MCF 10A (cell line): Measurements from ENCODE around the gene MBL2. TPM values are rescaled to one million over a fixed set of nuclear protein-coding genes. Genes with fewer than 3 reads are reported as not detected.

Experiments
- BruUV-seq: library from RNA; stranded (reverse); fragments of 400-500 nt; replicated peaks from 2 replicates; lab custom pipeline; 2021; lab: Mats Ljungman, UMichigan
- CTCF ChIA-PET: fragments of 300-600 bp; sonication (Branson Sonifier 250); formaldehyde crosslinking; extraction: SDS; loops from one replicate; lab custom pipeline; 2021; ENCODE audit warnings: antibody characterized with exemption, inconsistent platforms; lab: Yijun Ruan, JAX
- POLR2A ChIA-PET: fragments of 300-600, 350-650 bp; sonication (Branson Sonifier 250); formaldehyde crosslinking; extraction: SDS; loops from one replicate; lab custom pipeline; 2020; ENCODE audit warnings: antibody characterized with exemption, inconsistent platforms; lab: Yijun Ruan, JAX
- DNase-seq: peaks from one replicate; pipeline ENCODE4 v3.0.0-alpha.2; 2018; ENCODE audit not compliant: unreplicated experiment
- H3K27ac Mint-ChIP-seq: one replicate; pipeline ENCODE4 v1.8.0; 2022; ENCODE audit warnings: mild to moderate bottlenecking, low read depth, mixed read lengths; ENCODE audit not compliant: unreplicated experiment
- H3K27me3 Mint-ChIP-seq: one replicate; pipeline ENCODE4 v1.8.0; 2022; ENCODE audit warnings: mixed read lengths; ENCODE audit not compliant: insufficient read depth, unreplicated experiment
- H3K36me3 Mint-ChIP-seq: one replicate; pipeline ENCODE4 v1.8.0; 2022; ENCODE audit warnings: mild to moderate bottlenecking, moderate library complexity, mixed read lengths; ENCODE audit not compliant: insufficient read depth, unreplicated experiment
- H3K4me1 Mint-ChIP-seq: one replicate; pipeline ENCODE4 v1.8.0; 2022; ENCODE audit warnings: mixed read lengths; ENCODE audit not compliant: insufficient read depth, unreplicated experiment
- H3K4me3 Mint-ChIP-seq: one replicate; pipeline ENCODE4 v1.8.0; 2022; ENCODE audit warnings: mild to moderate bottlenecking, moderate library complexity, mixed read lengths; ENCODE audit not compliant: unreplicated experiment
- H3K9me3 Mint-ChIP-seq: one replicate; pipeline ENCODE4 v1.8.0; 2022; ENCODE audit warnings: mixed read lengths; ENCODE audit not compliant: unreplicated experiment
- intact Hi-C: fragments of 100-400 bp; cut with micrococcal nuclease; formaldehyde crosslinking; loops from 2 replicates; pipeline ENCODE4 v1.14.1; 2022
- total RNA-seq: library from RNA; stranded (reverse); gene quantifications from 2 replicates; pipeline ENCODE4 v1.2.3, GENCODE V29; 2022
- TF ChIP-seq, protein P1 (sequence below): fragments of 200-600 bp; IDR thresholded peaks from one replicate; pipeline ENCODE4 v1.8.0; 2022; ENCODE audit warnings: antibody characterized with exemption, mild to moderate bottlenecking; ENCODE audit not compliant: unreplicated experiment

MBL2 gene
- total RNA-seq, 1 experiment from 2014 or later: not detected

GRCh38 chr10:52769966-52770365 is 2.6 kb downstream of the MBL2 start:
- TF ChIP-seq, protein P1, sequence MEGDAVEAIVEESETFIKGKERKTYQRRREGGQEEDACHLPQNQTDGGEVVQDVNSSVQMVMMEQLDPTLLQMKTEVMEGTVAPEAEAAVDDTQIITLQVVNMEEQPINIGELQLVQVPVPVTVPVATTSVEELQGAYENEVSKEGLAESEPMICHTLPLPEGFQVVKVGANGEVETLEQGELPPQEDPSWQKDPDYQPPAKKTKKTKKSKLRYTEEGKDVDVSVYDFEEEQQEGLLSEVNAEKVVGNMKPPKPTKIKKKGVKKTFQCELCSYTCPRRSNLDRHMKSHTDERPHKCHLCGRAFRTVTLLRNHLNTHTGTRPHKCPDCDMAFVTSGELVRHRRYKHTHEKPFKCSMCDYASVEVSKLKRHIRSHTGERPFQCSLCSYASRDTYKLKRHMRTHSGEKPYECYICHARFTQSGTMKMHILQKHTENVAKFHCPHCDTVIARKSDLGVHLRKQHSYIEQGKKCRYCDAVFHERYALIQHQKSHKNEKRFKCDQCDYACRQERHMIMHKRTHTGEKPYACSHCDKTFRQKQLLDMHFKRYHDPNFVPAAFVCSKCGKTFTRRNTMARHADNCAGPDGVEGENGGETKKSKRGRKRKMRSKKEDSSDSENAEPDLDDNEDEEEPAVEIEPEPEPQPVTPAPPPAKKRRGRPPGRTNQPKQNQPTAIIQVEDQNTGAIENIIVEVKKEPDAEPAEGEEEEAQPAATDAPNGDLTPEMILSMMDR: no peak
- CTCF ChIA-PET: interaction anchor here (0.6 to 14.6 kb wide), 6 partner anchors 8 to 1957 kb away, joined by 3 to 459 read pairs (median 8); no protein-coding TSS in a partner anchor

DNA sequence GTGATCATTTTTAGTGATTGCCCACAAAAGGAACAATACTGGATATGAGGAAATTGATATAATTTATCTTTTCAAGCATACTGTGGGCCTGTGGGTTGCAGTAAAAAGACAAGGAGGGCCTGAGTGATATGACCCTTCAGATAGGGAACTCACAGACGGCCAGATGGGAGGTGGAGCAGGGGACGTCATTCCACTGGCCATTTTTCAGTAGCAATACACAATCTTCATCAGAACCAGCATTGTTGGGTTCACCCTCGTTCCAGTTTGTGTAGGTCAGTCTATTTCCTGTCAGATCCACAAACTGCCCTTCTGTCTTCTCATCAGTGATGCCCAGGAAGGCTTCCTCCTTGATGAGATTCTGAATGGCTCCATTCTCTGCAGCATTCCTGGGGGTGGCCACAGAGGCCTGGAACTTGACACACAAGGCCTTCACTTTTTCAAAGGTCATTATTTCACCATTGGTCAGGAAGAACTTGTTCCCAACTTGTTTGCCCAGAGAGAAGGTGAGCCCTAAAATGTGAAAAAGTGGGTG is 4.5 kb downstream of the MBL2 start:
- no TSS peak for BruUV-seq
- Mint-ChIP-seq H3K36me3 (no peaks in the 10 kb centered on the region), H3K27ac (no peak overlapping the region), H3K4me1 (no peaks in the 10 kb centered on the region), H3K27me3 (no peaks in the 10 kb centered on the region), H3K4me3 (no peak overlapping the region), H3K9me3 (no peaks in the 10 kb centered on the region)
- TF ChIP-seq, protein P1: no peak
- intact Hi-C loops: no loop called here
- DNase-seq: no peak
- ChIA-PET CTCF (interaction anchor here (2.4 to 14.6 kb wide), 3 partner anchors 11 to 123 kb away, joined by 14 to 459 read pairs (median 27); no protein-coding TSS in a partner anchor), POLR2A (no interaction called here)

More at GRCh38 chr10:52769966-52770365, 2.6 kb downstream of the MBL2 start:
- Mint-ChIP-seq H3K4me1 (no peaks in the 10 kb centered on the region), H3K27me3 (no peaks in the 10 kb centered on the region), H3K27ac (no peak overlapping the region), H3K9me3 (no peaks in the 10 kb centered on the region), H3K36me3 (no peaks in the 10 kb centered on the region), H3K4me3 (no peak overlapping the region)
- POLR2A ChIA-PET: no interaction called here
- BruUV-seq: no TSS peak
- DNase-seq: no peak
- intact Hi-C loops: no loop called here

DNA sequence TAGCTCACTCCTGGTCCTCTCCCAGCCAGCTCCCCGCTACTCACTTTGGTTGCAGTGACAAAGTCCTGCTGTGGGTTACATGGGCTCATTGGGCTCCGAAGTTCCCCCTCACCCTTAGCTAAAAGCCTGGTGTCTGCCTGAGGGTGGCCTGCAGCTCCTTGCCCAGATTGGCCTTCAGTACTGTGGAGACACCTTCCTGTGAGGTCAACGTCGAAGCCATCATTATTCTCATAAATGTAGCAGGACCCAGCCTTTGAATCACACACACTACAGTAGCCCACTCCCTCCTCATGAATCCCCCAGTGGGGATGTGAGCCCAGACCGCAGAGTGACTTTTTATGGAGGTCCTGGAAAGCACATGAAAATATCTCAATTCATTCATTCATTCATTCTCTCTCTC is 10.5 kb downstream of the MBL2 start:
- no TSS peak for BruUV-seq
- DNase-seq: no peak
- ChIA-PET POLR2A (no interaction called here), CTCF (interaction anchor here (0.6 to 5.8 kb wide), 7 partner anchors 8 to 126 kb away, joined by 3 to 42 read pairs (median 4); no protein-coding TSS in a partner anchor)
- Mint-ChIP-seq H3K27ac (no peak overlapping the region), H3K27me3 (no peaks in the 10 kb centered on the region), H3K36me3 (no peaks in the 10 kb centered on the region), H3K9me3 (no peaks in the 10 kb centered on the region), H3K4me1 (no peaks in the 10 kb centered on the region), H3K4me3 (no peak overlapping the region)
- intact Hi-C loops: no loop called here
- TF ChIP-seq, protein P1: no peak

- no peaks in the 10 kb centered on the region for H3K9me3 Mint-ChIP-seq
- no peak overlapping the region for H3K27ac Mint-ChIP-seq
- DNase-seq: no peak
- no TSS peak for BruUV-seq
- no peak overlapping the region for H3K4me3 Mint-ChIP-seq
- peaks cover 7% of the 10 kb centered on the region for H3K4me1 Mint-ChIP-seq
- ChIA-PET CTCF (interaction anchor here (1.5 to 5.8 kb wide), 3 partner anchors 18 to 114 kb away, joined by 3 to 42 read pairs (median 41); no protein-coding TSS in a partner anchor), POLR2A (no interaction called here)
- TF ChIP-seq, protein P1: no peak
- no peaks in the 10 kb centered on the region for H3K27me3 Mint-ChIP-seq
- no peaks in the 10 kb centered on the region for H3K36me3 Mint-ChIP-seq
- intact Hi-C loops: no loop called here
Measured at GRCh38 chr10:52759154-52759553, 13.4 kb downstream of the MBL2 start.
